Measurements from ENCODE around the gene WDR18. TPM values are rescaled to one million over a fixed set of nuclear protein-coding genes. Genes with fewer than 3 reads are reported as not detected.

The WDR18 gene
- total and polyA plus RNA-seq, 2 experiments from 2014 or later = 155 to 157 TPM

- H3K27me3 ChIP-seq (ENCODE audit: insufficient read depth) = no peaks in the 10 kb centered on the region
- H3K79me2 ChIP-seq (replicated peaks; ENCODE audit: insufficient read depth) = no peaks in the 10 kb centered on the region
- no peak for DNase-seq (ENCODE audit: low spot score)
- Mint-ChIP-seq H3K4me3 (no peak overlapping the region), H3K27me3 (ENCODE audit: insufficient read depth, low read depth, poor library complexity) (peaks cover 20% of the 10 kb centered on the region), H3K9me3 (peaks cover 9% of the 10 kb centered on the region; the same call in 2 of the 3 replicates), H3K36me3 (ENCODE audit: low read depth) (peaks cover 65% of the 10 kb centered on the region), H3K4me1 (peaks cover 15% of the 10 kb centered on the region), H3K27ac (no peak overlapping the region)
- H4K20me1 ChIP-seq (replicated peaks; ENCODE audit: insufficient read depth) = no peaks in the 10 kb centered on the region
- H3K27ac ChIP-seq (ENCODE audit: low read depth) = no peak overlapping the region
- no peaks in the 10 kb centered on the region for H3K9me2 ChIP-seq (ENCODE audit: insufficient read depth)
- H3K4me2 ChIP-seq = no peak overlapping the region
- no peak overlapping the region for H2AFZ ChIP-seq
- no peaks in the 10 kb centered on the region for H3K4me1 ChIP-seq (ENCODE audit: insufficient read depth)
- 0 out of 2 replicates have a peak, but pooled peaks cover 7% of the 10 kb centered on the region for H3F3A ChIP-seq (replicated peaks; ENCODE audit: low read depth)
- TF ChIP-seq CREB1 (CRISPR knock-in tag; IDR thresholded peaks at IDR 0.05; ENCODE audit: low read depth) (no peak), EZH2phosphoT487 (IDR thresholded peaks at IDR 0.05; ENCODE audit: unreplicated experiment) (no peak), ZNF331 (CRISPR knock-in tag; IDR thresholded peaks at IDR 0.05; ENCODE audit: low read depth) (no peak)
- H3K4me3 ChIP-seq = no peak overlapping the region
- H3K36me3 ChIP-seq (ENCODE audit: insufficient read depth) = peaks cover 10% of the 10 kb centered on the region
- peak; percentile 44 for ATAC-seq
Observed at GRCh38 chr19:963486-963951, 20.6 kb upstream of the WDR18 start.

GRCh38 chr19:964116-964520 is 20.0 kb upstream of the WDR18 start:
- no peaks in the 10 kb centered on the region for H3K79me2 ChIP-seq (replicated peaks; ENCODE audit: insufficient read depth)
- peaks cover 14% of the 10 kb centered on the region; the same call in 2 of the 3 replicates for H3K9me3 Mint-ChIP-seq

More at GRCh38 chr19:964116-964520, 20.0 kb upstream of the WDR18 start:
- H3K4me3 ChIP-seq = no peak overlapping the region
- H3K27ac Mint-ChIP-seq = no peak overlapping the region
- TF ChIP-seq JUNB (IDR thresholded peaks at IDR 0.05; ENCODE audit: unreplicated experiment) (no peak), EZH2 (IDR thresholded peaks at IDR 0.05; ENCODE audit: low read depth, unreplicated experiment) (no peak), POLR2AphosphoS5 (IDR thresholded peaks at IDR 0.05; ENCODE audit: low read depth) (no peak), CTCF (conservative IDR thresholded peaks at IDR 0.05; ENCODE audit: low read depth in 2 of 2) (no peak), ETS1 (IDR thresholded peaks at IDR 0.05) (no peak), CREB1 (CRISPR knock-in tag; IDR thresholded peaks at IDR 0.05; ENCODE audit: low read depth) (no peak), EZH2phosphoT487 (IDR thresholded peaks at IDR 0.05; ENCODE audit: unreplicated experiment) (no peak), NANOG (IDR thresholded peaks at IDR 0.05; ENCODE audit: borderline replicate concordance) (no peak), ZNF331 (CRISPR knock-in tag; IDR thresholded peaks at IDR 0.05; ENCODE audit: low read depth) (no peak)
- no peak for ATAC-seq
- no peak overlapping the region for H3K4me3 Mint-ChIP-seq
- 0 out of 2 replicates have a peak, but pooled peaks cover 7% of the 10 kb centered on the region for H3F3A ChIP-seq (replicated peaks; ENCODE audit: low read depth)
- peaks cover 12% of the 10 kb centered on the region for H3K4me1 Mint-ChIP-seq
- H4K20me1 ChIP-seq (replicated peaks; ENCODE audit: insufficient read depth) = no peaks in the 10 kb centered on the region
- H3K27ac ChIP-seq (ENCODE audit: low read depth) = no peak overlapping the region
- H3K27me3 Mint-ChIP-seq (ENCODE audit: insufficient read depth, low read depth, poor library complexity) = peaks cover 17% of the 10 kb centered on the region
- DNase-seq (ENCODE audit: low spot score) = no peak
- no peak overlapping the region for H2AFZ ChIP-seq
- peaks cover 16% of the 10 kb centered on the region for H3K36me3 ChIP-seq (ENCODE audit: insufficient read depth)
- no peaks in the 10 kb centered on the region for H3K9me2 ChIP-seq (ENCODE audit: insufficient read depth)
- H3K4me2 ChIP-seq = no peak overlapping the region
- no peaks in the 10 kb centered on the region for H3K27me3 ChIP-seq (ENCODE audit: insufficient read depth)
- peaks cover 68% of the 10 kb centered on the region for H3K36me3 Mint-ChIP-seq (ENCODE audit: low read depth)
- H3K4me1 ChIP-seq (ENCODE audit: insufficient read depth) = no peaks in the 10 kb centered on the region
